ENCODE measurements around the gene SRSF12.

The SRSF12 gene

DNA sequence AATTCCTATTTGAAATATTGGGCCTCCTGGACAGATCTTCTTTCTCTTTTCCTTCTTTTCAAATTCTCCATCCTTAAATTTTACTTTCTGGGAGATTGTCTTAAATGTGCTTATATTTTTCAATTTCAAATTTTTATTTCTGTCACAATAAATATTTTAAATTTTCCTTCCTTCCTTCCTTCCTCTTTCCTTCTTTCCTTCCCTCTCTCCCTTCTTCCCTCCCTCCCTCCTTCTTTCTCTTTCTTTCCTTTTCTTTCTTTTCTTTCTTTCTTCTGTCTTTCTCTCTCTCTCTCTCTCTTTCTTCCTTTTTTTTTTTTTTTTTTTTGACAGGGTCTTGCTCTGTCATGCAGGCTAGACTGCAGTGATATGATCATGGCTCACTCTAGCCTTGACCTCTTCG is 54.0 kb downstream of the SRSF12 start:
- in situ Hi-C loops (cut with MboI; ENCODE audit: low sequenced_read_pairs, unreplicated experiment): no loop called here
- TF ChIP-seq, protein P1, sequence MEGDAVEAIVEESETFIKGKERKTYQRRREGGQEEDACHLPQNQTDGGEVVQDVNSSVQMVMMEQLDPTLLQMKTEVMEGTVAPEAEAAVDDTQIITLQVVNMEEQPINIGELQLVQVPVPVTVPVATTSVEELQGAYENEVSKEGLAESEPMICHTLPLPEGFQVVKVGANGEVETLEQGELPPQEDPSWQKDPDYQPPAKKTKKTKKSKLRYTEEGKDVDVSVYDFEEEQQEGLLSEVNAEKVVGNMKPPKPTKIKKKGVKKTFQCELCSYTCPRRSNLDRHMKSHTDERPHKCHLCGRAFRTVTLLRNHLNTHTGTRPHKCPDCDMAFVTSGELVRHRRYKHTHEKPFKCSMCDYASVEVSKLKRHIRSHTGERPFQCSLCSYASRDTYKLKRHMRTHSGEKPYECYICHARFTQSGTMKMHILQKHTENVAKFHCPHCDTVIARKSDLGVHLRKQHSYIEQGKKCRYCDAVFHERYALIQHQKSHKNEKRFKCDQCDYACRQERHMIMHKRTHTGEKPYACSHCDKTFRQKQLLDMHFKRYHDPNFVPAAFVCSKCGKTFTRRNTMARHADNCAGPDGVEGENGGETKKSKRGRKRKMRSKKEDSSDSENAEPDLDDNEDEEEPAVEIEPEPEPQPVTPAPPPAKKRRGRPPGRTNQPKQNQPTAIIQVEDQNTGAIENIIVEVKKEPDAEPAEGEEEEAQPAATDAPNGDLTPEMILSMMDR (IDR thresholded peaks at IDR 0.05; ENCODE audit: borderline replicate concordance, control extremely low read depth, extremely low read depth, insufficient read depth, missing control alignments): no peak
- no peak for DNase-seq (ENCODE audit: low spot score)

DNA sequence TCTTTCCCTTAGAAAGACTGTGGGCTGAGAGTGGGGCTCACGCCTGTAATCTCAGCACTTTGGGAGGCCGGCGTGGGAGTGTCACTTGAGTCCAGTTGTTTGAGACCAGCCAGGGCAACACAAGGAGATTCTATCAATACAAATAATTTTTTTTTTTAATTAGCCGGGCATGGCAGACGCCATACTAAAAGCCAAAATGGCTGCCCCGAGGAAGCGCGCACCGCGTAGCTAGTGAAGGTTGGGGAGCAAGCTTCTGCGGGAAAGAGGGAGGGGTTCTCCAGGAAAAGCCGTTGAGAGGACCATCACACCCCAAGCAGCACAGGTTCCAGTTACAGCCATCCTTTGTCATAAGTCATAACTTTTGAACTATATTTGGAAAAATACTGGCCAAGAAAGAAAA is 58.6 kb downstream of the SRSF12 start:
- TF ChIP-seq, protein P1 (IDR thresholded peaks at IDR 0.05; ENCODE audit: borderline replicate concordance, control extremely low read depth, extremely low read depth, insufficient read depth, missing control alignments): no peak
- no peak for DNase-seq (ENCODE audit: low spot score)
- in situ Hi-C loops (cut with MboI; ENCODE audit: low sequenced_read_pairs, unreplicated experiment): no loop called here

DNA sequence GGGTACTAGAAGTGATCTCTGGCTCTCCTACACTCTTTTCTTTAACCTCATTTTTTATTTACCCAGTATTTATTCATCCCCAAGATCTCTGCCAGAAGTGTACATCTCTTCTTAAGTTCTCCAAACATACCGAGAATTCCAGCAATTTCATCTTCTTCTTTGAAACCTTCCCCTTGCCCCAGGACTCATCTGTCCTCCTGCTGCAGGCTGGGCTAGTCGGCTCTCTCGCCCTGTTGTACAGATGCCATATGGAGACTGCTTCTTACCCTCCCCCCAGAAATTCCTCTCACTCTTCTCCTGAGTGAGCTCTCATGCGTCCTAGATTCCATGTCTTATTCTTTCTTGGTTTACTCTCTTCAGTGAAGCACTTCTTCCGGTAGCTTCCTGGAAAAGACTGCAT is 59.2 kb downstream of the SRSF12 start:
- in situ Hi-C loops (cut with MboI; ENCODE audit: low sequenced_read_pairs, unreplicated experiment): no loop called here
- TF ChIP-seq, protein P1 (IDR thresholded peaks at IDR 0.05; ENCODE audit: borderline replicate concordance, control extremely low read depth, extremely low read depth, insufficient read depth, missing control alignments): no peak
- no peak for DNase-seq (ENCODE audit: low spot score)

DNA sequence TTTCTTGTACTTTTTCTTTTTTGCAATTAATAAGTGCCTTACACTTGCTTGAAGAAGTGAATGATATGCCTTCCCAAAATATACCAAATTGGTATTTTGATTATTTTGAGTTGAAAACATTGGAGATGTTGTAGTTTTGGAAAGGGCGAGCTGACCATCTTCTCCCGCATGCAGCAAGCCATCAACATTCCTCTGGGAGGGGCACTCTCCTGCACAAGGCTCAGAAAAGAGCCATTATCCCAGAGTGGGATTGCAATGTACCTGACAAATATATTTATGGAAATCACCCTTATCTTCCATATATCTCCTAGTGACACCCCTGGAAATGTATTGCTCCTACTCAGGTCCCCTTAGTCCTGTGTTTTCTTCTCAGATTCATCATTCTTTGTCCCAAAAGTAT is 60.1 kb downstream of the SRSF12 start:
- in situ Hi-C loops (cut with MboI; ENCODE audit: low sequenced_read_pairs, unreplicated experiment): no loop called here

DNA sequence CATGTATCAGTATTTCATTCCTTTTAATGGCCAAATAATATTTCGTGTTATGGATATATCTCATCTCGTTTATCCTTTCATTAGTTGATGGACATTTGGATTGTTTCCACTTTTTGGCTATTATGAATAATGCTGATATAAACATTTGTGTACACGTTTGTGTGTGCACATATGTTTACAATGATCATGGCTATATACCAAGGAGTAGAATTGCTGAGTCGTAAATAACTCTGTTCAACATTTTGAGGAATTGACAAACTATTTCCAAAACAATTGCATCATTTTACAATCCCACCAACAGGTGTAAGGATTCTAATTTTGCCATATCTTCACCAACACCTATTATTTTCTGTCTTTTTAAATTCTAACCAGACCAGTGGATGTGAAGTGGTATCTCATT is 63.7 kb downstream of the SRSF12 start:
- in situ Hi-C loops (cut with MboI; ENCODE audit: low sequenced_read_pairs, unreplicated experiment): no loop called here

More for the DNA sequence above, 60.1 kb downstream of the SRSF12 start:
- TF ChIP-seq, protein P1 (IDR thresholded peaks at IDR 0.05; ENCODE audit: borderline replicate concordance, control extremely low read depth, extremely low read depth, insufficient read depth, missing control alignments): no peak
- no peak for DNase-seq (ENCODE audit: low spot score)

DNA sequence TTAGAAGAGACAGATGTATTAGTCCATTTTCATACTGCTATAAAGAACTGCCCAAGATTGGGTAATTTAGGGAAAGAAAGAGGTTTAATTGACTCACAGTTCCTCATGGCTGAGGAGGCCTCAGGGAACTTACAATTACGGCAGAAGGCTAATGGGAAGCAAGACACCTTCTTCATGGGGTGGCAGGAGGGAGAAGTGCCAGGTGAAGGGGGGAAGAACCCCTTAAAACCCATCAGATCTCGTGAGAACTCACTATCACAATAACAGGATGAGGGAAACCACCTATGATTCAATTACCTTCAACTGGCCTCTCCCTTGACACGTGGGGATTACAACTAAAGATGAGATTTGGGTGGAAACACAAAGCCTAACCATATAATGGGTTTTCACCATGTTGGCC is 66.2 kb downstream of the SRSF12 start:
- TF ChIP-seq, protein P1 (IDR thresholded peaks at IDR 0.05; ENCODE audit: borderline replicate concordance, control extremely low read depth, extremely low read depth, insufficient read depth, missing control alignments): no peak
- DNase-seq (ENCODE audit: low spot score): no peak
- in situ Hi-C loops (cut with MboI; ENCODE audit: low sequenced_read_pairs, unreplicated experiment): no loop called here

More for the DNA sequence above, 63.7 kb downstream of the SRSF12 start:
- no peak for DNase-seq (ENCODE audit: low spot score)
- TF ChIP-seq, protein P1 (IDR thresholded peaks at IDR 0.05; ENCODE audit: borderline replicate concordance, control extremely low read depth, extremely low read depth, insufficient read depth, missing control alignments): no peak

DNA sequence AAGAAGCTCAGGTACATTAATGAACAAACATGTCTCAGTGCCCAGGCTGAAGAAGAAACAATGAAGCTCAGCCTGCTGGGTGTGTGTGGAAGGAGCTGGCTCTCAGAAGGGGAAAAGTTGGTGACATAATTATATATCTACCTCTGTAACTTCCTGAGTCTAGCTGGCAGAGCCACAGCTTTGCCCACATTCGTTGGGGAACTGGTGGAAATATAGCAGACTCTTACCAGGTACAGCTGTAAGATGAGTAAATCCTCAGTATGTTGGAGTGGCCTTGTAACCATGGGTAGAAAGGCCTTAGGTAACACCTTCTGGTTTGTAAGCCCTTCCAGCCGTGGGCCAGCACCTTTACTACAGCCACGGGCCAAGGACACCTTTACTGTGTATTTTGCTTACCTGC is 67.2 kb downstream of the SRSF12 start:
- no peak for DNase-seq (ENCODE audit: low spot score)
- TF ChIP-seq, protein P1 (IDR thresholded peaks at IDR 0.05; ENCODE audit: borderline replicate concordance, control extremely low read depth, extremely low read depth, insufficient read depth, missing control alignments): no peak
- in situ Hi-C loops (cut with MboI; ENCODE audit: low sequenced_read_pairs, unreplicated experiment): no loop called here
